HEK293 (cell line): ENCODE measurements around the gene STARD13.

Source experiments
- CTCF ChIA-PET: fragments of 350-600 bp; formaldehyde crosslinking; extraction: SDS; loops from one replicate; lab custom pipeline; 2021; ENCODE audit warnings: antibody characterized with exemption; lab: Yijun Ruan, JAX
- POLR2A ChIA-PET: fragments of 300-600 bp; formaldehyde crosslinking; extraction: SDS; loops from one replicate; lab custom pipeline; 2020; ENCODE audit warnings: antibody characterized with exemption, inconsistent platforms; lab: Yijun Ruan, JAX
- H3K27ac ChIP-seq: fragments of 200-500 bp; sonication (Bioruptor generic); 2 replicates; pipeline ENCODE4 v1.5.1; 2014; ENCODE audit warnings: low read depth, low read length, control low read depth, inconsistent platforms; ENCODE audit errors: extremely low read depth
- H3K36me3 ChIP-seq, 2 experiments: fragments of 200-500 bp in 1 of 2; sonication (Bioruptor generic) in 1 of 2; 1 replicate in 1 of 2; 2 replicates in 1 of 2; pipeline ENCODE4 v1.5.1; 2014 to 2017; ENCODE audit warnings: inconsistent platforms in 2 of 2, low read length in 2 of 2; ENCODE audit not compliant: control insufficient read depth in 2 of 2, insufficient read depth in 1 of 2
- H3K4me1 ChIP-seq: fragments of 200-500 bp; sonication (Bioruptor generic); 2 replicates; pipeline ENCODE4 v1.5.1; 2014; ENCODE audit warnings: mild to moderate bottlenecking, low read length, inconsistent platforms; ENCODE audit not compliant: control insufficient read depth, insufficient read depth
- H3K4me3 ChIP-seq: 2 replicates; pipeline ENCODE4 v1.5.1; 2011; ENCODE audit warnings: low read depth, mild to moderate bottlenecking, control low read depth, low read length, moderate library complexity
- H3K9me3 ChIP-seq: fragments of 200-500 bp; sonication (Bioruptor generic); 2 replicates; pipeline ENCODE4 v1.5.1; 2014; ENCODE audit warnings: low read depth, low read length, inconsistent platforms; ENCODE audit not compliant: control insufficient read depth, insufficient read depth
- MZF1 ChIP-seq: fragments of 450-650 bp; formaldehyde crosslinking; IDR thresholded peaks from 2 replicates; pipeline ENCODE4 v1.5.1; 2017; ENCODE audit warnings: missing biosample characterization, missing genetic modification characterization, borderline replicate concordance
- PBX3 ChIP-seq: sonication (generic); formaldehyde crosslinking; IDR thresholded peaks from 2 replicates; pipeline ENCODE4 v1.8.1; 2022; ENCODE audit warnings: mild to moderate bottlenecking, moderate library complexity, missing genetic modification reagents
- SCRT2 ChIP-seq: fragments of 450-650 bp; formaldehyde crosslinking; IDR thresholded peaks from 2 replicates; pipeline ENCODE4 v1.5.1; 2016; ENCODE audit warnings: missing biosample characterization, missing genetic modification characterization
- TCF7L2 ChIP-seq: IDR thresholded peaks from 2 replicates; pipeline ENCODE4 v1.6.1; 2011; ENCODE audit warnings: low read depth, mild to moderate bottlenecking, inconsistent platforms, low read length, moderate library complexity, borderline replicate concordance
- YY2 ChIP-seq: fragments of 450-650 bp; formaldehyde crosslinking; IDR thresholded peaks from 2 replicates; pipeline ENCODE4 v1.5.1; 2016; ENCODE audit warnings: missing biosample characterization, missing genetic modification characterization
- ZBTB11 ChIP-seq: fragments of 450-650 bp; formaldehyde crosslinking; conservative IDR thresholded peaks from 2 replicates; pipeline ENCODE4 v1.5.1; 2016; ENCODE audit warnings: low read depth, missing biosample characterization, missing genetic modification characterization
- ZEB2 ChIP-seq: fragments of 450-650 bp; formaldehyde crosslinking; IDR thresholded peaks from 2 replicates; pipeline ENCODE4 v1.5.1; 2016; ENCODE audit warnings: missing biosample characterization, missing genetic modification characterization
- ZFP3 ChIP-seq: fragments of 450-650 bp; formaldehyde crosslinking; IDR thresholded peaks from 2 replicates; pipeline ENCODE4 v1.5.1; 2016; ENCODE audit warnings: low read depth, missing biosample characterization, missing genetic modification characterization
- ZNF155 ChIP-seq: fragments of 450-650 bp; formaldehyde crosslinking; IDR thresholded peaks from 2 replicates; pipeline ENCODE4 v1.5.1; 2016; ENCODE audit warnings: missing biosample characterization, missing genetic modification characterization
- ZNF274 ChIP-seq, 2 experiments: fragments of 200-500 bp in 1 of 2; fragments of 450-650 bp in 1 of 2; sonication (Bioruptor generic) in 1 of 2; formaldehyde crosslinking in 1 of 2; IDR thresholded peaks; 2 replicates each; pipeline versions ENCODE4 v1.5.1 to v1.6.1; 2014 to 2016; ENCODE audit warnings: borderline replicate concordance in 1 of 2, inconsistent platforms in 1 of 2, low read length in 1 of 2, missing biosample characterization in 1 of 2, missing genetic modification characterization in 1 of 2
- ZNF324 ChIP-seq: fragments of 450-650 bp; formaldehyde crosslinking; IDR thresholded peaks from 2 replicates; pipeline ENCODE4 v1.5.1; 2016; ENCODE audit warnings: missing biosample characterization, missing genetic modification characterization
- ZNF529 ChIP-seq: fragments of 450-650 bp; formaldehyde crosslinking; IDR thresholded peaks from 2 replicates; pipeline ENCODE4 v1.5.1; 2017; ENCODE audit warnings: missing genetic modification characterization, missing biosample characterization; ENCODE audit not compliant: insufficient replicate concordance
- ZNF621 ChIP-seq: fragments of 450-650 bp; formaldehyde crosslinking; IDR thresholded peaks from 2 replicates; pipeline ENCODE4 v1.5.1; 2017; ENCODE audit warnings: missing biosample characterization, missing genetic modification characterization
- ZNF660 ChIP-seq: fragments of 450-650 bp; IDR thresholded peaks from 2 replicates; pipeline ENCODE4 v1.5.1; 2018; ENCODE audit warnings: missing biosample characterization, mild to moderate bottlenecking, missing genetic modification characterization
- ZNF707 ChIP-seq: fragments of 450-650 bp; formaldehyde crosslinking; IDR thresholded peaks from 2 replicates; pipeline ENCODE4 v1.5.1; 2016; ENCODE audit warnings: missing biosample characterization, missing genetic modification characterization
- ZNF777 ChIP-seq: fragments of 450-650 bp; formaldehyde crosslinking; IDR thresholded peaks from 2 replicates; pipeline ENCODE4 v1.5.1; 2017; ENCODE audit warnings: missing biosample characterization, missing genetic modification characterization, borderline replicate concordance
- TF ChIP-seq, protein P1 (sequence below): fragments of 450-650 bp; formaldehyde crosslinking; IDR thresholded peaks from 2 replicates; pipeline ENCODE4 v1.5.1; 2016; ENCODE audit warnings: missing biosample characterization, missing genetic modification characterization
- TF ChIP-seq, protein P2 (sequence below): fragments of 450-650 bp; formaldehyde crosslinking; IDR thresholded peaks from 2 replicates; pipeline ENCODE4 v1.5.1; 2016; ENCODE audit warnings: missing biosample characterization, missing genetic modification characterization
- TF ChIP-seq, protein P3 (sequence below): fragments of 450-650 bp; formaldehyde crosslinking; IDR thresholded peaks from 2 replicates; pipeline ENCODE4 v1.5.0; 2017; ENCODE audit warnings: missing biosample characterization, missing genetic modification characterization, borderline replicate concordance

Gene STARD13

GRCh38 chr13:33224686-33225085 is 60.9 kb downstream of the STARD13 start:
- Histone ChIP-seq H3K4me1 (no peaks in the 10 kb centered on the region), H3K36me3 (no peaks in the 10 kb centered on the region), H3K9me3 (no peaks in the 10 kb centered on the region), H3K4me3 (no peak overlapping the region), H3K27ac (no peak overlapping the region)
- ChIA-PET CTCF (no interaction called here), POLR2A (no interaction called here)
- TF ChIP-seq, protein P1, sequence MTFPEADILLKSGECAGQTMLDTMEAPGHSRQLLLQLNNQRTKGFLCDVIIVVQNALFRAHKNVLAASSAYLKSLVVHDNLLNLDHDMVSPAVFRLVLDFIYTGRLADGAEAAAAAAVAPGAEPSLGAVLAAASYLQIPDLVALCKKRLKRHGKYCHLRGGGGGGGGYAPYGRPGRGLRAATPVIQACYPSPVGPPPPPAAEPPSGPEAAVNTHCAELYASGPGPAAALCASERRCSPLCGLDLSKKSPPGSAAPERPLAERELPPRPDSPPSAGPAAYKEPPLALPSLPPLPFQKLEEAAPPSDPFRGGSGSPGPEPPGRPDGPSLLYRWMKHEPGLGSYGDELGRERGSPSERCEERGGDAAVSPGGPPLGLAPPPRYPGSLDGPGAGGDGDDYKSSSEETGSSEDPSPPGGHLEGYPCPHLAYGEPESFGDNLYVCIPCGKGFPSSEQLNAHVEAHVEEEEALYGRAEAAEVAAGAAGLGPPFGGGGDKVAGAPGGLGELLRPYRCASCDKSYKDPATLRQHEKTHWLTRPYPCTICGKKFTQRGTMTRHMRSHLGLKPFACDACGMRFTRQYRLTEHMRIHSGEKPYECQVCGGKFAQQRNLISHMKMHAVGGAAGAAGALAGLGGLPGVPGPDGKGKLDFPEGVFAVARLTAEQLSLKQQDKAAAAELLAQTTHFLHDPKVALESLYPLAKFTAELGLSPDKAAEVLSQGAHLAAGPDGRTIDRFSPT (tag by site-specific recombination) = no peak
- TF ChIP-seq, protein P2, sequence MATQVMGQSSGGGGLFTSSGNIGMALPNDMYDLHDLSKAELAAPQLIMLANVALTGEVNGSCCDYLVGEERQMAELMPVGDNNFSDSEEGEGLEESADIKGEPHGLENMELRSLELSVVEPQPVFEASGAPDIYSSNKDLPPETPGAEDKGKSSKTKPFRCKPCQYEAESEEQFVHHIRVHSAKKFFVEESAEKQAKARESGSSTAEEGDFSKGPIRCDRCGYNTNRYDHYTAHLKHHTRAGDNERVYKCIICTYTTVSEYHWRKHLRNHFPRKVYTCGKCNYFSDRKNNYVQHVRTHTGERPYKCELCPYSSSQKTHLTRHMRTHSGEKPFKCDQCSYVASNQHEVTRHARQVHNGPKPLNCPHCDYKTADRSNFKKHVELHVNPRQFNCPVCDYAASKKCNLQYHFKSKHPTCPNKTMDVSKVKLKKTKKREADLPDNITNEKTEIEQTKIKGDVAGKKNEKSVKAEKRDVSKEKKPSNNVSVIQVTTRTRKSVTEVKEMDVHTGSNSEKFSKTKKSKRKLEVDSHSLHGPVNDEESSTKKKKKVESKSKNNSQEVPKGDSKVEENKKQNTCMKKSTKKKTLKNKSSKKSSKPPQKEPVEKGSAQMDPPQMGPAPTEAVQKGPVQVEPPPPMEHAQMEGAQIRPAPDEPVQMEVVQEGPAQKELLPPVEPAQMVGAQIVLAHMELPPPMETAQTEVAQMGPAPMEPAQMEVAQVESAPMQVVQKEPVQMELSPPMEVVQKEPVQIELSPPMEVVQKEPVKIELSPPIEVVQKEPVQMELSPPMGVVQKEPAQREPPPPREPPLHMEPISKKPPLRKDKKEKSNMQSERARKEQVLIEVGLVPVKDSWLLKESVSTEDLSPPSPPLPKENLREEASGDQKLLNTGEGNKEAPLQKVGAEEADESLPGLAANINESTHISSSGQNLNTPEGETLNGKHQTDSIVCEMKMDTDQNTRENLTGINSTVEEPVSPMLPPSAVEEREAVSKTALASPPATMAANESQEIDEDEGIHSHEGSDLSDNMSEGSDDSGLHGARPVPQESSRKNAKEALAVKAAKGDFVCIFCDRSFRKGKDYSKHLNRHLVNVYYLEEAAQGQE (tag by site-specific recombination) = peak; percentile 53; the same call in 1 of the 2 replicates
- TF ChIP-seq ZNF529 = no peak

DNA sequence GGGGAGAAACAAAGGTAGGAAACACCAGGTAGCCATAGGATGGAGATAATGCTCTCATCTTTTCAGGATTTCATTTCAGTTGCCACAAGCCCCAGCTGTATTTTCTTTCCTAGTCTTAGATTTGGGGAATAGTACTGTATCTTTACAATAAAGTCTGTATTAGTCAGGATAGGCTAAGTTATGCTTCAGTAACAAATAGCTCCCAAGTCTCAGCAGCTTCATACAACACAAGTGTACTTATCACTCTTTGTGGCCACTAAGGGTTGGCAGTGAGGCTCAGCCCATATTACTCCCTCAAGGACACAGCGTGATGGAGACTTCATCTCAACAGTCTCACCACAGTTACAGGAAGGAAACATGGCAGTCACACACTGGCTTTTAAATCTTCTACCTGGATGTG is 61.4 kb downstream of the STARD13 start:
- no peaks in the 10 kb centered on the region for H3K4me1 ChIP-seq
- POLR2A ChIA-PET = no interaction called here
- no peaks in the 10 kb centered on the region for H3K9me3 ChIP-seq
- H3K36me3 ChIP-seq = no peaks in the 10 kb centered on the region
- CTCF ChIA-PET = interaction anchor here (0.6 kb wide), 1 partner anchor 218 kb away, joined by 3 read pairs; no protein-coding TSS in a partner anchor
- H3K27ac ChIP-seq = no peak overlapping the region
- no peak overlapping the region for H3K4me3 ChIP-seq
- TF ChIP-seq YY2 (tag by site-specific recombination) (no peak), MZF1 (no peak), ZFP3 (tag by site-specific recombination) (no peak), ZNF324 (tag by site-specific recombination) (no peak), ZNF155 (tag by site-specific recombination) (no peak), ZEB2 (tag by site-specific recombination) (no peak), ZNF660 (tag by site-specific recombination) (no peak), ZNF777 (tag by site-specific recombination) (no peak), SCRT2 (tag by site-specific recombination) (no peak), ZNF707 (tag by site-specific recombination) (no peak), ZNF621 (tag by site-specific recombination) (no peak), TCF7L2 (no peak), ZNF274 (IDR thresholded peaks at IDR 0.05; ENCODE audit: low read length) (no peak), ZNF274 (tag by site-specific recombination; IDR thresholded peaks at IDR 0.05; ENCODE audit: borderline replicate concordance) (no peak), ZBTB11 (tag by site-specific recombination) (no peak), PBX3 (CRISPR knock-in tag) (no peak)
- TF ChIP-seq, protein P3, sequence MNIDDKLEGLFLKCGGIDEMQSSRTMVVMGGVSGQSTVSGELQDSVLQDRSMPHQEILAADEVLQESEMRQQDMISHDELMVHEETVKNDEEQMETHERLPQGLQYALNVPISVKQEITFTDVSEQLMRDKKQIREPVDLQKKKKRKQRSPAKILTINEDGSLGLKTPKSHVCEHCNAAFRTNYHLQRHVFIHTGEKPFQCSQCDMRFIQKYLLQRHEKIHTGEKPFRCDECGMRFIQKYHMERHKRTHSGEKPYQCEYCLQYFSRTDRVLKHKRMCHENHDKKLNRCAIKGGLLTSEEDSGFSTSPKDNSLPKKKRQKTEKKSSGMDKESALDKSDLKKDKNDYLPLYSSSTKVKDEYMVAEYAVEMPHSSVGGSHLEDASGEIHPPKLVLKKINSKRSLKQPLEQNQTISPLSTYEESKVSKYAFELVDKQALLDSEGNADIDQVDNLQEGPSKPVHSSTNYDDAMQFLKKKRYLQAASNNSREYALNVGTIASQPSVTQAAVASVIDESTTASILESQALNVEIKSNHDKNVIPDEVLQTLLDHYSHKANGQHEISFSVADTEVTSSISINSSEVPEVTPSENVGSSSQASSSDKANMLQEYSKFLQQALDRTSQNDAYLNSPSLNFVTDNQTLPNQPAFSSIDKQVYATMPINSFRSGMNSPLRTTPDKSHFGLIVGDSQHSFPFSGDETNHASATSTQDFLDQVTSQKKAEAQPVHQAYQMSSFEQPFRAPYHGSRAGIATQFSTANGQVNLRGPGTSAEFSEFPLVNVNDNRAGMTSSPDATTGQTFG (tag by site-specific recombination) = no peak
